HG03460 (cell line): ENCODE results near the gene PCP2.
A peak's percentile ranks its signal among the peaks of the same experiment; 100 is the strongest.

ENCODE experiments used
- ATAC-seq: cut with Tn5 transposase; IDR thresholded peaks from one replicate; pipeline ENCODE4 v1.9.1; 2021; ENCODE audit not compliant: unreplicated experiment

The PCP2 gene

GRCh38 chr19:7633698-7634097 lies at the start of gene PCP2:
Gene PCP2 (minus strand): TSS chr19:7633719. CDS start chr19:7633457, 262 bp downstream.
- no peak for ATAC-seq

- ATAC-seq: no peak
Observed at GRCh38 chr19:7682175-7682855, 48.8 kb upstream of the PCP2 start.

- no peak for ATAC-seq
Observed at GRCh38 chr19:7681340-7682174, 48.0 kb upstream of the PCP2 start.

GRCh38 chr19:7680606-7681339 lies 47.3 kb upstream of the PCP2 start, which contains the start of gene TRAPPC5:
Gene TRAPPC5 (plus strand): TSS chr19:7680833. CDS start chr19:7682254, 1,421 bp downstream.
- peak; percentile 43 for ATAC-seq

GRCh38 chr19:7679771-7680605 lies 46.5 kb upstream of the PCP2 start:
- no peak for ATAC-seq

GRCh38 chr19:7678971-7679751 lies 45.6 kb upstream of the PCP2 start:
- ATAC-seq: no peak

- no peak for ATAC-seq
Observed at GRCh38 chr19:7677669-7678311, 44.3 kb upstream of the PCP2 start.

GRCh38 chr19:7676854-7677253 lies 43.3 kb upstream of the PCP2 start, which contains the start of gene MCEMP1:
Gene MCEMP1 (plus strand): TSS chr19:7677090. CDS start chr19:7677121, 31 bp downstream.
- no peak for ATAC-seq

- ATAC-seq: no peak
Observed at GRCh38 chr19:7676376-7676775, 42.9 kb upstream of the PCP2 start.

- ATAC-seq: no peak
Observed at GRCh38 chr19:7674010-7675005, 40.8 kb upstream of the PCP2 start.

GRCh38 chr19:7672522-7672921 lies 39.0 kb upstream of the PCP2 start:
- no peak for ATAC-seq

GRCh38 chr19:7670790-7671189 lies 37.3 kb upstream of the PCP2 start:
- ATAC-seq: no peak

- ATAC-seq: no peak
Observed at GRCh38 chr19:7670150-7670783, 36.7 kb upstream of the PCP2 start.

GRCh38 chr19:7669641-7670040 lies 36.1 kb upstream of the PCP2 start:
- ATAC-seq: no peak

GRCh38 chr19:7668842-7669241 lies 35.3 kb upstream of the PCP2 start, which contains the start of gene RETN:
Gene RETN (plus strand): TSS chr19:7669049. CDS start chr19:7669327, 278 bp downstream.
- ATAC-seq: no peak

GRCh38 chr19:7665076-7665475 lies 31.6 kb upstream of the PCP2 start:
- no peak for ATAC-seq

GRCh38 chr19:7663706-7664105 lies 30.2 kb upstream of the PCP2 start:
- no peak for ATAC-seq
